Measurements from ENCODE around the gene RASSF6.
"Not testable (repeated sequence)": the region's sequence is repeated elsewhere in the genome, so short reads cannot be mapped to it uniquely, and the experiment has no call there.

RASSF6 gene

GRCh38 chr4:73575660-73576059, 44.6 kb downstream of the RASSF6 start:
- no peak for DNase-seq

- peak; percentile 82 for DNase-seq
These were observed 46.3 kb downstream of the RASSF6 start for GRCh38 chr4:73573794-73574528.

- DNase-seq, result not testable (repeated sequence)
These were observed 69.4 kb downstream of the RASSF6 start for GRCh38 chr4:73550865-73551264.

GRCh38 chr4:73544620-73545019, 75.6 kb downstream of the RASSF6 start:
- no peak for DNase-seq

- DNase-seq, result no peak
These were observed 79.0 kb downstream of the RASSF6 start for GRCh38 chr4:73541251-73541650.

- DNase-seq, result no peak
These were observed 79.4 kb downstream of the RASSF6 start for GRCh38 chr4:73540826-73541225.

- no peak for DNase-seq
These were observed 80.8 kb downstream of the RASSF6 start for GRCh38 chr4:73539386-73539785.

- no peak for DNase-seq
These were observed 82.1 kb downstream of the RASSF6 start for GRCh38 chr4:73538162-73538561.

- no peak for DNase-seq
These were observed 86.5 kb downstream of the RASSF6 start for GRCh38 chr4:73533515-73534422.

GRCh38 chr4:73528171-73528570, 92.1 kb downstream of the RASSF6 start:
- DNase-seq, result no peak

- DNase-seq, result no peak
These were observed 93.0 kb downstream of the RASSF6 start for GRCh38 chr4:73527196-73527595.

GRCh38 chr4:73525611-73526010, 94.6 kb downstream of the RASSF6 start:
- DNase-seq, result no peak

GRCh38 chr4:73523126-73523525, 97.1 kb downstream of the RASSF6 start:
- DNase-seq, result no peak
